ENCODE data around the gene CPAMD8.

DNA sequence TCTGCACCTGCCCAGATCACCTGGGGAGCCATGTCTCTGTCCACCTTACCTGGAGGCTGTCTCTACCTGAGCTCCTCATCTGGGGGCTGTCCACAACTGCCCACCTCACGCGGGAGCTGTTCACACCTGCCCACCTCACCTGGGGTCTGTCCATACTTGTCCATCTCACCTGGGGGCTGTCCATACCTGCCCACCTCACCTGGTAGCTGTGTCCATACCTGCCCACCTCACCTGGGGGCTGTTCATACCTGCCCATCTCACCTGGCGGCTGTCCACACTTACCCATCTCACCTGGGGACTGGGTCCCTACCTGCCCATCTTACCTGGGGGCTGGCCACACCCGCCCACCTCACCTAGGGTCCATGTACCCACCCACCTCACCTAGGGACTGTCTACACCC, 10.0 kb upstream of the CPAMD8 start:
- TF ChIP-seq EZH2 (IDR thresholded peaks at IDR 0.05; ENCODE audit: low read length, unreplicated experiment), result no peak
- TF ChIP-seq, protein P1, sequence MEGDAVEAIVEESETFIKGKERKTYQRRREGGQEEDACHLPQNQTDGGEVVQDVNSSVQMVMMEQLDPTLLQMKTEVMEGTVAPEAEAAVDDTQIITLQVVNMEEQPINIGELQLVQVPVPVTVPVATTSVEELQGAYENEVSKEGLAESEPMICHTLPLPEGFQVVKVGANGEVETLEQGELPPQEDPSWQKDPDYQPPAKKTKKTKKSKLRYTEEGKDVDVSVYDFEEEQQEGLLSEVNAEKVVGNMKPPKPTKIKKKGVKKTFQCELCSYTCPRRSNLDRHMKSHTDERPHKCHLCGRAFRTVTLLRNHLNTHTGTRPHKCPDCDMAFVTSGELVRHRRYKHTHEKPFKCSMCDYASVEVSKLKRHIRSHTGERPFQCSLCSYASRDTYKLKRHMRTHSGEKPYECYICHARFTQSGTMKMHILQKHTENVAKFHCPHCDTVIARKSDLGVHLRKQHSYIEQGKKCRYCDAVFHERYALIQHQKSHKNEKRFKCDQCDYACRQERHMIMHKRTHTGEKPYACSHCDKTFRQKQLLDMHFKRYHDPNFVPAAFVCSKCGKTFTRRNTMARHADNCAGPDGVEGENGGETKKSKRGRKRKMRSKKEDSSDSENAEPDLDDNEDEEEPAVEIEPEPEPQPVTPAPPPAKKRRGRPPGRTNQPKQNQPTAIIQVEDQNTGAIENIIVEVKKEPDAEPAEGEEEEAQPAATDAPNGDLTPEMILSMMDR (conservative IDR thresholded peaks at IDR 0.05; ENCODE audit: low read depth, low read length), result no peak

Measured in PC-3 (cell line).